A549 treated with AZD9567 at 1 μM for 4 hours (cell line): Measurements from ENCODE around the gene PPP1R14B. TPM values are rescaled to one million over a fixed set of nuclear protein-coding genes. Genes with fewer than 3 reads are reported as not detected.

ENCODE experiments used
- total RNA-seq: library from RNA; stranded (reverse); fragments of 200-300 nt; extraction: Qiagen RNA extraction; gene quantifications from 5 replicates; pipeline ENCODE4 v1.2.3, GENCODE V29; 2022; ENCODE audit not compliant: insufficient read depth

PPP1R14B gene
- total RNA-seq, 1 experiment from 2014 or later = 338 TPM

Other genes with a start within 250 kb of the PPP1R14B start
- gene FLRT1, start 211.0 kb downstream of the PPP1R14B start, total RNA-seq = 0.03 to 0.07 TPM (median 0.04 TPM) in 4 of 5 replicates, not detected in the other
- 8.5 to 16.1 TPM (median 13.2 TPM) in 5 replicates for gene MACROD1, start 80.8 kb downstream of the PPP1R14B start, total RNA-seq
- gene STIP1, start 60.8 kb downstream of the PPP1R14B start, total RNA-seq = 229 to 287 TPM (median 245 TPM) in 5 replicates
- 1.4 to 2.9 TPM (median 2.0 TPM) in 5 replicates for gene FERMT3, start 40.2 kb downstream of the PPP1R14B start, total RNA-seq
- 24.4 to 28.3 TPM (median 27.7 TPM) in 5 replicates for gene TRPT1, start 20.8 kb downstream of the PPP1R14B start, total RNA-seq
- gene NUDT22, start 20.7 kb downstream of the PPP1R14B start, total RNA-seq = 29.9 to 44.8 TPM (median 41.7 TPM) in 5 replicates
- 12.2 to 24.2 TPM (median 21.8 TPM) in 5 replicates for gene DNAJC4, start 16.4 kb downstream of the PPP1R14B start, total RNA-seq
- 30.4 to 51.7 TPM (median 47.5 TPM) in 5 replicates for gene VEGFB, start 12.4 kb downstream of the PPP1R14B start, total RNA-seq
- 107 to 137 TPM (median 134 TPM) in 5 replicates for gene FKBP2, start 5.8 kb downstream of the PPP1R14B start, total RNA-seq
- gene PLCB3, start 4.6 kb upstream of the PPP1R14B start, total RNA-seq = 17.3 to 27.6 TPM (median 22.8 TPM) in 5 replicates
- 70.3 to 90.3 TPM (median 89.3 TPM) in 5 replicates for gene BAD, start 37.7 kb upstream of the PPP1R14B start, total RNA-seq
- 33.6 to 50.4 TPM (median 43.5 TPM) in 5 replicates for gene GPR137, start 38.9 kb upstream of the PPP1R14B start, total RNA-seq
- gene KCNK4, start 44.4 kb upstream of the PPP1R14B start, total RNA-seq = 0.05 to 0.19 TPM in 2 of 5 replicates, not detected in the others
- gene CATSPERZ, start 53.4 kb upstream of the PPP1R14B start, total RNA-seq = 2.4 to 3.2 TPM (median 2.7 TPM) in 4 of 5 replicates, not detected in the other
- 38.4 to 59.5 TPM (median 56.3 TPM) in 5 replicates for gene ESRRA, start 58.6 kb upstream of the PPP1R14B start, total RNA-seq
- 378 to 462 TPM (median 417 TPM) in 5 replicates for gene TRMT112, start 70.6 kb upstream of the PPP1R14B start, total RNA-seq
- 367 to 480 TPM (median 454 TPM) in 5 replicates for gene PRDX5, start 71.2 kb upstream of the PPP1R14B start, total RNA-seq
- gene CCDC88B, start 93.3 kb upstream of the PPP1R14B start, total RNA-seq = 3.5 to 8.9 TPM (median 8.7 TPM) in 5 replicates
- gene RPS6KA4, start 112.2 kb upstream of the PPP1R14B start, total RNA-seq = 45.9 to 68.3 TPM (median 61.7 TPM) in 5 replicates